HG03139 (cell line): Measurements from ENCODE around the gene MALRD1.
"Not testable (repeated sequence)": the region's sequence is repeated elsewhere in the genome, so short reads cannot be mapped to it uniquely, and the experiment has no call there.

Experiments used
- ATAC-seq: cut with Tn5 transposase; IDR thresholded peaks from one replicate; pipeline ENCODE4 v1.9.1; 2021; ENCODE audit not compliant: unreplicated experiment

Gene MALRD1

GRCh38 chr10:19701427-19702052 is 652.9 kb downstream of the MALRD1 start:
- ATAC-seq = no peak

- ATAC-seq = no peak
These were observed 653.6 kb downstream of the MALRD1 start for GRCh38 chr10:19702215-19702614.

GRCh38 chr10:19704544-19704943 is 655.9 kb downstream of the MALRD1 start:
- no peak for ATAC-seq

GRCh38 chr10:19705250-19705649 is 656.6 kb downstream of the MALRD1 start:
- ATAC-seq = no peak

GRCh38 chr10:19706904-19707303 is 658.3 kb downstream of the MALRD1 start:
- no peak for ATAC-seq

GRCh38 chr10:19707376-19707775 is 658.8 kb downstream of the MALRD1 start:
- no peak for ATAC-seq

GRCh38 chr10:19708031-19708430 is 659.4 kb downstream of the MALRD1 start:
- ATAC-seq = no peak

- ATAC-seq = no peak
These were observed 662.0 kb downstream of the MALRD1 start for GRCh38 chr10:19710600-19710999.

GRCh38 chr10:19713159-19713558 is 664.6 kb downstream of the MALRD1 start:
- no peak for ATAC-seq

GRCh38 chr10:19713800-19714525 is 665.4 kb downstream of the MALRD1 start:
- ATAC-seq = no peak

- no peak for ATAC-seq
These were observed 670.7 kb downstream of the MALRD1 start for GRCh38 chr10:19719284-19719683.

GRCh38 chr10:19724287-19724686 is 675.7 kb downstream of the MALRD1 start:
- ATAC-seq = no peak

- ATAC-seq = no peak
These were observed 679.8 kb downstream of the MALRD1 start for GRCh38 chr10:19728376-19728775.

- ATAC-seq = no peak
These were observed 680.4 kb downstream of the MALRD1 start for GRCh38 chr10:19728964-19729363.

- no peak for ATAC-seq
These were observed 681.7 kb downstream of the MALRD1 start for GRCh38 chr10:19730167-19730906.

GRCh38 chr10:19730907-19731217 is 682.3 kb downstream of the MALRD1 start:
- ATAC-seq = no peak

- ATAC-seq = no peak
These were observed 683.0 kb downstream of the MALRD1 start for GRCh38 chr10:19731560-19731959.

GRCh38 chr10:19738440-19738839 is 689.8 kb downstream of the MALRD1 start:
- ATAC-seq = no peak

GRCh38 chr10:19739232-19739631 is 690.6 kb downstream of the MALRD1 start:
- not testable (repeated sequence) for ATAC-seq

GRCh38 chr10:19742144-19742543 is 693.5 kb downstream of the MALRD1 start:
- not testable (repeated sequence) for ATAC-seq

GRCh38 chr10:19745672-19746071 is 697.1 kb downstream of the MALRD1 start:
- no peak for ATAC-seq

GRCh38 chr10:19749185-19749729 is 700.7 kb downstream of the MALRD1 start:
- no peak for ATAC-seq
